ENCODE measurements around the gene KCNG2.

The KCNG2 gene

GRCh38 chr18:79800371-79801180 is 2.8 kb downstream of the KCNG2 start:
- DNase-seq, result no peak

- no peak for DNase-seq
Observed at GRCh38 chr18:79801217-79801616, 3.5 kb downstream of the KCNG2 start.

- no peak for DNase-seq
Observed at GRCh38 chr18:79801641-79802040, 3.9 kb downstream of the KCNG2 start.

- DNase-seq, result no peak
Observed at GRCh38 chr18:79802298-79802697, 4.6 kb downstream of the KCNG2 start.

GRCh38 chr18:79803611-79804051 is 5.9 kb downstream of the KCNG2 start:
- no peak for DNase-seq

- no peak for DNase-seq
Observed at GRCh38 chr18:79804130-79804787, 6.5 kb downstream of the KCNG2 start.

GRCh38 chr18:79805211-79805887 is 7.6 kb downstream of the KCNG2 start:
- no peak for DNase-seq

- no peak for DNase-seq
Observed at GRCh38 chr18:79805926-79806487, 8.3 kb downstream of the KCNG2 start.

GRCh38 chr18:79806976-79807841 is 9.5 kb downstream of the KCNG2 start:
- DNase-seq, result no peak

GRCh38 chr18:79809482-79810192 is 11.9 kb downstream of the KCNG2 start:
- no peak for DNase-seq

GRCh38 chr18:79812052-79812451 is 14.3 kb downstream of the KCNG2 start:
- no peak for DNase-seq

- no peak for DNase-seq
Observed at GRCh38 chr18:79814373-79814772, 16.6 kb downstream of the KCNG2 start.

GRCh38 chr18:79815657-79816056 is 17.9 kb downstream of the KCNG2 start:
- DNase-seq, result no peak

- DNase-seq, result no peak
Observed at GRCh38 chr18:79816092-79816491, 18.4 kb downstream of the KCNG2 start.

- no peak for DNase-seq
Observed at GRCh38 chr18:79816981-79817606, 19.4 kb downstream of the KCNG2 start.

GRCh38 chr18:79817607-79817998 is 19.9 kb downstream of the KCNG2 start:
- no peak for DNase-seq

GRCh38 chr18:79818036-79818435 is 20.3 kb downstream of the KCNG2 start:
- no peak for DNase-seq

GRCh38 chr18:79818631-79819030 is 20.9 kb downstream of the KCNG2 start:
- no peak for DNase-seq

- DNase-seq, result no peak
Observed at GRCh38 chr18:79819064-79819967, 21.6 kb downstream of the KCNG2 start.

- DNase-seq, result no peak
Observed at GRCh38 chr18:79819968-79820351, 22.2 kb downstream of the KCNG2 start.
